Pancreas (tissue), 10 donors: ENCODE results near the gene AGBL5. TPM values are rescaled to one million over a fixed set of nuclear protein-coding genes. Genes with fewer than 3 reads are reported as not detected.

Source experiments
- ATAC-seq, 4 donors: fragments of 200-7000 bp; cut with Tn5 transposase; one replicate each; pipeline versions ENCODE4 v1.8.0 to v1.9.1; 2020; ENCODE audit warnings: mild to moderate bottlenecking in 4 of 4, moderate library complexity in 4 of 4
- DNase-seq, 6 donors: peaks; one replicate each; pipeline ENCODE4 v3.0.0-alpha.2; 2020
- FAIRE-seq: peaks from 2 replicates; lab custom pipeline; 2012; peaks lifted over from hg19 to GRCh38; lab: Jason Lieb, UNC
- H3K27ac ChIP-seq, 4 donors: fragments of 200-600 bp; sonication (generic); 1 replicate in 3 of 4; 2 replicates in 1 of 4; pipeline versions ENCODE4 v1.5.0 to v1.8.0; 2020
- H3K27me3 ChIP-seq, 4 donors: fragments of 200-600 bp; one replicate each; pipeline ENCODE4 v1.8.0; 2021
- H3K36me3 ChIP-seq, 3 donors: fragments of 200-600 bp; sonication (generic) in 1 of 3; one replicate each; pipeline versions ENCODE4 v1.5.0 to v1.8.0; 2020 to 2021
- H3K4me1 ChIP-seq, 3 donors: fragments of 200-600 bp; one replicate each; pipeline ENCODE4 v1.8.0; 2021
- H3K4me3 ChIP-seq, 4 donors: fragments of 200-600 bp; sonication (generic) in 2 of 4; one replicate each; pipeline versions ENCODE4 v1.5.0 to v1.8.0; 2020 to 2021
- H3K9me3 ChIP-seq, 4 donors: fragments of 200-600 bp; one replicate each; pipeline ENCODE4 v1.8.0; 2021
- CTCF ChIP-seq, 4 donors: fragments of 200-600 bp; sonication (generic) in 3 of 4; IDR thresholded peaks; one replicate each; pipeline versions ENCODE4 v1.5.0 to v1.8.0; 2021; ENCODE audit warnings: antibody characterized with exemption in 4 of 4
- WGBS, 2 donors: extraction: QIAGEN DNeasy Blood & Tissue Kit; methylation state at CpG; one replicate each; pipeline ENCODE4 v1.1.7; 2013; 5-methylcytosine and 5-hydroxymethylcytosine counted together
- intact Hi-C, 3 donors: fragments of 100-400 bp; cut with DNase I; formaldehyde crosslinking; loops; one replicate each; pipeline versions ENCODE4 v1.11.1 to v1.14.2; 2022
- polyA plus RNA-seq, 2 donors: library from polyadenylated mRNA; stranded (reverse); fragments of 200-250 nt; gene quantifications; one replicate each; pipeline ENCODE4 v1.2.3, GENCODE V29; 2013
- total RNA-seq, 6 donors: library from RNA; stranded (reverse); fragmentation: NEBNext Ultra II Directional in 4 of 6; extraction: Animal tissue kit (Norgen Biotek cat#: 25700) in 4 of 6; gene quantifications; one replicate each; pipeline versions ENCODE4 v1.2.1 to v1.2.4, GENCODE V29; 2021 to 2023
- donor health status: healthy with polysubstance abuse.
- donor health status: DM: no; HTN: no; CAD: no; lungs with moderate emphysema.
- donor health status: DM: no; HTN: no; CAD: no.
- donor health status: control.
- donor health status: control.
- donor health status: Bipolar disorder and iron deficiency.
- donor health status: DM: yes; HTN: yes; CAD: no.
- donor health status: DM: no; HTN: no; CAD: no.
- donor health status: DM: no; HTN: no; CAD: no.
- donor health status: DM: yes; HTN: yes; CAD: no.

The AGBL5 gene
- total and polyA plus RNA-seq, 8 donors = 8.2 to 15.5 (median 11.2) TPM

- ATAC-seq (peak; percentile 49 to 81 (median 70)), DNase-seq (peak in 1 of 6 donors; percentile 45)
Measured at GRCh38 chr2:27059141-27059820, 7.8 kb downstream of the AGBL5 start.

GRCh38 chr2:27060323-27060722, 8.9 kb downstream of the AGBL5 start:
- intact Hi-C loops = no loop called here
- H3K27me3 ChIP-seq = no peaks in the 10 kb centered on the region
- peaks cover 0 to 13% (median 8%) of the 10 kb centered on the region in 3 donors for H3K4me1 ChIP-seq
- ATAC-seq = peak in 3 of 4 donors; percentile 26 to 50 (median 37)
- H3K4me3 ChIP-seq = no peak overlapping the region
- FAIRE-seq = no peak
- no peak overlapping the region for H3K27ac ChIP-seq
- peaks cover 0 to 9% (median 3%) of the 10 kb centered on the region in 3 donors for H3K36me3 ChIP-seq
- H3K9me3 ChIP-seq = no peaks in the 10 kb centered on the region
- DNase-seq = no peak
- no peak for TF ChIP-seq CTCF (IDR thresholded peaks at IDR 0.05)
- WGBS, 2 donors = 50 to 57% methylated on average over 3 of the region's 3 CpGs

More at GRCh38 chr2:27059141-27059820, 7.8 kb downstream of the AGBL5 start:
- Histone ChIP-seq H3K4me3 (no peak overlapping the region), H3K27ac (peak overlapping the region in 1 of 4 donors; percentile 3), H3K9me3 (no peaks in the 10 kb centered on the region), H3K4me1 (peaks cover 0 to 13% (median 8%) of the 10 kb centered on the region in 3 donors), H3K27me3 (no peaks in the 10 kb centered on the region), H3K36me3 (peaks cover 0 to 13% (median 3%) of the 10 kb centered on the region in 3 donors)
- intact Hi-C loops = no loop called here
- TF ChIP-seq CTCF (IDR thresholded peaks at IDR 0.05) = no peak
- FAIRE-seq = no peak
- WGBS, 2 donors = 32 to 35% methylated on average over 15 of the region's 15 CpGs

- intact Hi-C loops = no loop called here
- H3K27ac ChIP-seq = no peak overlapping the region
- no peaks in the 10 kb centered on the region for H3K36me3 ChIP-seq
- ATAC-seq (no peak), FAIRE-seq (no peak), DNase-seq (no peak)
- H3K9me3 ChIP-seq = no peaks in the 10 kb centered on the region
- no peak overlapping the region for H3K4me3 ChIP-seq
- no peak for TF ChIP-seq CTCF (IDR thresholded peaks at IDR 0.05)
- 81 to 84% methylated on average over 3 of the region's 3 CpGs for WGBS, 2 donors
- H3K4me1 ChIP-seq = peaks cover 7 to 9% (median 7%) of the 10 kb centered on the region in 3 donors
- H3K27me3 ChIP-seq = no peaks in the 10 kb centered on the region
Measured at GRCh38 chr2:27065128-27065527, 13.7 kb downstream of the AGBL5 start.

GRCh38 chr2:27067385-27067784, 15.9 kb downstream of the AGBL5 start:
- intact Hi-C loops = no loop called here
- H3K36me3 ChIP-seq = no peaks in the 10 kb centered on the region
- no peaks in the 10 kb centered on the region for H3K27me3 ChIP-seq
- DNase-seq (no peak), FAIRE-seq (no peak), ATAC-seq (no peak)
- H3K27ac ChIP-seq = no peak overlapping the region
- no peak overlapping the region for H3K4me3 ChIP-seq
- H3K4me1 ChIP-seq = peaks cover 12 to 14% (median 13%) of the 10 kb centered on the region in 3 donors
- no peaks in the 10 kb centered on the region for H3K9me3 ChIP-seq
- no peak for TF ChIP-seq CTCF (IDR thresholded peaks at IDR 0.05)
- WGBS, 2 donors = 93 to 95% methylated on average over 5 of the region's 5 CpGs

GRCh38 chr2:27069436-27069835, 18.0 kb downstream of the AGBL5 start:
- FAIRE-seq (no peak), ATAC-seq (no peak), DNase-seq (no peak)
- Histone ChIP-seq H3K27me3 (no peaks in the 10 kb centered on the region), H3K9me3 (no peaks in the 10 kb centered on the region), H3K36me3 (no peaks in the 10 kb centered on the region), H3K4me3 (peak overlapping the region in 1 of 4 donors; percentile 96), H3K4me1 (peaks cover 12 to 18% (median 13%) of the 10 kb centered on the region in 3 donors), H3K27ac (no peak overlapping the region)
- TF ChIP-seq CTCF (IDR thresholded peaks at IDR 0.05) = no peak
- 94% methylated on average over 6 of the region's 6 CpGs for WGBS, 2 donors
- intact Hi-C loops = no loop called here
